Endothelial cell of umbilical vein (primary cell): ENCODE results near the gene UIMC1.

Source experiments
- EZH2 ChIP-seq: IDR thresholded peaks from 2 replicates; pipeline ENCODE4 v1.6.1; 2012; ENCODE audit warnings: borderline replicate concordance, low read depth, mild to moderate bottlenecking, moderate library complexity, low read length, inconsistent platforms; ENCODE audit not compliant: severe bottlenecking
- JUN ChIP-seq: IDR thresholded peaks from 2 replicates; pipeline ENCODE4 v1.6.1; 2011; ENCODE audit warnings: borderline replicate concordance, low read depth; ENCODE audit not compliant: insufficient read length, insufficient read depth
- MAX ChIP-seq: IDR thresholded peaks from 2 replicates; pipeline ENCODE4 v1.6.1; 2011; ENCODE audit not compliant: insufficient read depth, insufficient read length
- MYC ChIP-seq: IDR thresholded peaks from one replicate; pipeline ENCODE4 v1.6.1; 2011; ENCODE audit warnings: mild to moderate bottlenecking, low read depth, low read length
- POLR2A ChIP-seq: IDR thresholded peaks from 2 replicates; pipeline ENCODE4 v1.6.1; 2012; ENCODE audit warnings: low read depth, mild to moderate bottlenecking, control low read depth, low read length
- POLR2AphosphoS5 ChIP-seq: IDR thresholded peaks from 2 replicates; pipeline ENCODE4 v1.6.1; 2012; ENCODE audit warnings: low read depth, mild to moderate bottlenecking, control low read depth, low read length, moderate library complexity; ENCODE audit not compliant: insufficient read depth
- TF ChIP-seq, protein P1 (sequence below), 2 donors: IDR thresholded peaks; 1 replicate in 1 of 2; 2 replicates in 1 of 2; pipeline ENCODE4 v1.5.1; 2011; ENCODE audit warnings: low read length in 2 of 2, mild to moderate bottlenecking in 2 of 2, moderate library complexity in 2 of 2, control low read depth in 1 of 2, inconsistent platforms in 1 of 2, low read depth in 1 of 2; ENCODE audit not compliant: insufficient read depth in 1 of 2; ENCODE audit errors: extremely low read depth in 1 of 2

GRCh38 chr5:176915906-176916305 is 90.7 kb downstream of the UIMC1 start:
- TF ChIP-seq, protein P1, sequence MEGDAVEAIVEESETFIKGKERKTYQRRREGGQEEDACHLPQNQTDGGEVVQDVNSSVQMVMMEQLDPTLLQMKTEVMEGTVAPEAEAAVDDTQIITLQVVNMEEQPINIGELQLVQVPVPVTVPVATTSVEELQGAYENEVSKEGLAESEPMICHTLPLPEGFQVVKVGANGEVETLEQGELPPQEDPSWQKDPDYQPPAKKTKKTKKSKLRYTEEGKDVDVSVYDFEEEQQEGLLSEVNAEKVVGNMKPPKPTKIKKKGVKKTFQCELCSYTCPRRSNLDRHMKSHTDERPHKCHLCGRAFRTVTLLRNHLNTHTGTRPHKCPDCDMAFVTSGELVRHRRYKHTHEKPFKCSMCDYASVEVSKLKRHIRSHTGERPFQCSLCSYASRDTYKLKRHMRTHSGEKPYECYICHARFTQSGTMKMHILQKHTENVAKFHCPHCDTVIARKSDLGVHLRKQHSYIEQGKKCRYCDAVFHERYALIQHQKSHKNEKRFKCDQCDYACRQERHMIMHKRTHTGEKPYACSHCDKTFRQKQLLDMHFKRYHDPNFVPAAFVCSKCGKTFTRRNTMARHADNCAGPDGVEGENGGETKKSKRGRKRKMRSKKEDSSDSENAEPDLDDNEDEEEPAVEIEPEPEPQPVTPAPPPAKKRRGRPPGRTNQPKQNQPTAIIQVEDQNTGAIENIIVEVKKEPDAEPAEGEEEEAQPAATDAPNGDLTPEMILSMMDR (IDR thresholded peaks at IDR 0.05; ENCODE audit: extremely low read depth in 1 of 2, insufficient read depth in 1 of 2, low read depth in 1 of 2, low read length in 2 of 2) = no peak
- TF ChIP-seq POLR2A = no peak
- TF ChIP-seq MAX = no peak
- no peak for TF ChIP-seq EZH2
- TF ChIP-seq POLR2AphosphoS5 = no peak
- TF ChIP-seq JUN = no peak
- no peak for TF ChIP-seq MYC
